ENCODE measurements around the gene GIT2.

GRCh38 chr12:109951136-109951535 lies 45.0 kb downstream of the GIT2 start:
- TF ChIP-seq GATA3 (IDR thresholded peaks at IDR 0.05; ENCODE audit: low read depth, low read length): no peak
- no peak for TF ChIP-seq GATA2 (IDR thresholded peaks at IDR 0.05; ENCODE audit: low read depth, low read length)
